WTC11 (cell line): ENCODE results near the gene SPRR2D. TPM values are rescaled to one million over a fixed set of nuclear protein-coding genes. Genes with fewer than 3 reads are reported as not detected.

Experiments
- ATAC-seq: fragments of 200-7000 bp; cut with Tn5 transposase; 2 replicates; pipeline ENCODE4 v1.10.0; 2021; ENCODE audit warnings: mild to moderate bottlenecking, moderate library complexity
- CTCF ChIA-PET: fragments of 300-600 bp; sonication (Branson Sonifier 250); formaldehyde crosslinking; loops from one replicate; lab custom pipeline; 2021; ENCODE audit warnings: antibody characterized with exemption; lab: Charles Lee
- POLR2A ChIA-PET: fragments of 350-600 bp; sonication (Branson Sonifier 250); formaldehyde crosslinking; loops from one replicate; lab custom pipeline; 2021; ENCODE audit warnings: antibody characterized with exemption; lab: Charles Lee
- DNase-seq: peaks from one replicate; pipeline ENCODE4 v3.0.0; 2021; ENCODE audit warnings: low spot score
- H3K27ac Mint-ChIP-seq: 2 replicates; pipeline ENCODE4 v1.8.0; 2021; ENCODE audit warnings: mixed read lengths
- H3K27me3 Mint-ChIP-seq: 2 replicates; pipeline ENCODE4 v1.8.0; 2021; ENCODE audit warnings: low read depth, mild to moderate bottlenecking, moderate library complexity, mixed read lengths
- H3K36me3 Mint-ChIP-seq: 2 replicates; pipeline ENCODE4 v1.8.0; 2021; ENCODE audit warnings: mixed read lengths
- H3K4me1 Mint-ChIP-seq: 2 replicates; pipeline ENCODE4 v1.8.0; 2022; ENCODE audit warnings: mixed read lengths
- H3K4me3 Mint-ChIP-seq: 2 replicates; pipeline ENCODE4 v1.8.0; 2021; ENCODE audit warnings: mild to moderate bottlenecking, moderate library complexity, mixed read lengths
- H3K9me3 Mint-ChIP-seq: 2 replicates; pipeline ENCODE4 v1.8.0; 2021; ENCODE audit warnings: mixed read lengths
- ETV6 ChIP-seq: sonication (generic); formaldehyde crosslinking; IDR thresholded peaks from 2 replicates; pipeline ENCODE4 v1.8.1; 2022; ENCODE audit warnings: mild to moderate bottlenecking, missing genetic modification reagents
- TEAD4 ChIP-seq: sonication (generic); formaldehyde crosslinking; IDR thresholded peaks from 2 replicates; pipeline ENCODE4 v1.8.0; 2022; ENCODE audit warnings: mild to moderate bottlenecking, missing genetic modification reagents
- USF1 ChIP-seq: sonication (generic); formaldehyde crosslinking; IDR thresholded peaks from 2 replicates; pipeline ENCODE4 v1.8.0; 2022; ENCODE audit warnings: mild to moderate bottlenecking, missing genetic modification reagents
- ZNF532 ChIP-seq: fragments of 250-450 bp; sonication (Bioruptor Pico); IDR thresholded peaks from 2 replicates; pipeline ENCODE4 v1.9.0; 2021; ENCODE audit warnings: mild to moderate bottlenecking, borderline replicate concordance
- total RNA-seq: library from RNA; stranded (reverse); gene quantifications from 3 replicates; pipeline ENCODE4 v1.2.3, GENCODE V29; 2021

Gene SPRR2D
- total RNA-seq, 1 experiment from 2014 or later: not detected

DNA sequence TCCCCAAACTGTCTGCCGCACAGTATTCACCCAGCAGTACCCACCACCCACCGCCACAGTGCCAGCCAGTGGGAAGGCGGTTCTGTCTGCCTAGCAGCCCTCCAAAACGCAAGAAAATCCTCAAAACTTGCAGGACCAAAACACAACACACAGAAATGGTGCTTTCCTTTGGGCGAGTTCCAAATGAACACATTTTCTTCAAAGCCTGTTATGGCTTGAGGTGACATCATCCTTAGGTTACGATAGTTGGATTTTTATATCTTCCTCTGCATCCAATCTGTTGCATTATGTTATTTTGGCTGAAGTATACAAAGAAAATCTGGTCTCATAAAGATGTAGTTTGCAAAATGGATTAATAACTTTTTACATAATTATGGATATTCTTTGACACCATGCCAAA lies 47.7 kb downstream of the SPRR2D start:
- ChIA-PET POLR2A (no interaction called here), CTCF (no interaction called here)
- Mint-ChIP-seq H3K4me1 (peaks cover 12% of the 10 kb centered on the region), H3K27ac (no peak overlapping the region), H3K36me3 (peaks cover 6% of the 10 kb centered on the region; the same call in 1 of the 2 replicates), H3K4me3 (no peak overlapping the region), H3K9me3 (peaks cover 16% of the 10 kb centered on the region), H3K27me3 (peaks cover 2% of the 10 kb centered on the region; the same call in 1 of the 2 replicates)
- TF ChIP-seq TEAD4 (CRISPR knock-in tag): no peak
- no peak for TF ChIP-seq ZNF532 (CRISPR knock-in tag)
- TF ChIP-seq USF1 (CRISPR knock-in tag): no peak
- no peak for TF ChIP-seq ETV6 (CRISPR knock-in tag)
- no peak for ATAC-seq
- no peak for DNase-seq

Other genes with a start within 250 kb of the SPRR2D start
- not detected in 3 replicates for gene LCE1D, start 244.4 kb downstream of the SPRR2D start, total RNA-seq
- not detected in 3 replicates for gene LCE1C, start 234.5 kb downstream of the SPRR2D start, total RNA-seq
- gene LCE1B, start 229.1 kb downstream of the SPRR2D start, total RNA-seq: not detected in 3 replicates
- not detected in 3 replicates for gene LCE1A, start 213.6 kb downstream of the SPRR2D start, total RNA-seq
- not detected in 3 replicates for gene LCE6A, start 198.3 kb downstream of the SPRR2D start, total RNA-seq
- gene LCE7A, start 181.1 kb downstream of the SPRR2D start, total RNA-seq: not detected in 3 replicates
- not detected in 3 replicates for gene SMCP, start 162.8 kb downstream of the SPRR2D start, total RNA-seq
- gene IVL, start 132.6 kb downstream of the SPRR2D start, total RNA-seq: not detected in 3 replicates
- gene SPRR5, start 93.9 kb downstream of the SPRR2D start, total RNA-seq: not detected in 3 replicates
- not detected in 3 replicates for gene SPRR4, start 70.5 kb downstream of the SPRR2D start, total RNA-seq
- gene SPRR1A, start 57.0 kb downstream of the SPRR2D start, total RNA-seq: not detected in 3 replicates
- not detected in 3 replicates for gene SPRR3, start 39.4 kb downstream of the SPRR2D start, total RNA-seq
- gene SPRR1B, start 9.9 kb downstream of the SPRR2D start, total RNA-seq: not detected in 3 replicates
- not detected in 3 replicates for gene SPRR2A, start 16.4 kb upstream of the SPRR2D start, total RNA-seq
- not detected in 3 replicates for gene SPRR2B, start 30.5 kb upstream of the SPRR2D start, total RNA-seq
- gene SPRR2E, start 53.4 kb upstream of the SPRR2D start, total RNA-seq: not detected in 3 replicates
- not detected in 3 replicates for gene SPRR2F, start 72.4 kb upstream of the SPRR2D start, total RNA-seq
- not detected in 3 replicates for gene SPRR2G, start 109.8 kb upstream of the SPRR2D start, total RNA-seq
- gene LELP1, start 162.3 kb upstream of the SPRR2D start, total RNA-seq: not detected in 3 replicates
- not detected in 3 replicates for gene PRR9, start 176.5 kb upstream of the SPRR2D start, total RNA-seq
- gene LORICRIN, start 218.6 kb upstream of the SPRR2D start, total RNA-seq: not detected in 3 replicates